HepG2 (cell line): ENCODE data around the gene SSBP4. TPM values are rescaled to one million over a fixed set of nuclear protein-coding genes. Genes with fewer than 3 reads are reported as not detected.

Experiments
- ATF3 ChIP-seq: sonication (generic); formaldehyde crosslinking; IDR thresholded peaks from 2 replicates; pipeline ENCODE4 v1.4.0; 2020; ENCODE audit warnings: missing genetic modification reagents
- ATF7 ChIP-seq, 2 experiments: fragments of 450-650 bp in 1 of 2; sonication (generic) in 1 of 2; formaldehyde crosslinking in 1 of 2; IDR thresholded peaks; 2 replicates each; pipeline versions ENCODE4 v1.4.0 to v1.6.1; 2016 to 2020; ENCODE audit warnings: antibody characterized with exemption in 1 of 2, mild to moderate bottlenecking in 1 of 2, missing genetic modification reagents in 1 of 2
- CHCHD3 ChIP-seq: sonication (generic); formaldehyde crosslinking; IDR thresholded peaks from 2 replicates; pipeline ENCODE4 v1.8.0; 2022; ENCODE audit warnings: mild to moderate bottlenecking, missing genetic modification reagents, moderate library complexity
- DDIT3 ChIP-seq: sonication (generic); formaldehyde crosslinking; IDR thresholded peaks from 2 replicates; pipeline ENCODE4 v1.4.0; 2020; ENCODE audit warnings: mild to moderate bottlenecking, missing genetic modification reagents
- ELF3 ChIP-seq: IDR thresholded peaks from 2 replicates; pipeline ENCODE4 v1.6.1; 2016; ENCODE audit warnings: missing genetic modification reagents, missing compliant biosample characterization
- GPBP1L1 ChIP-seq: sonication (generic); formaldehyde crosslinking; IDR thresholded peaks from 2 replicates; pipeline ENCODE4 v1.5.0; 2020; ENCODE audit warnings: mild to moderate bottlenecking, missing genetic modification reagents
- HIC2 ChIP-seq: sonication (generic); formaldehyde crosslinking; IDR thresholded peaks from 2 replicates; pipeline ENCODE4 v1.9.0; 2022; ENCODE audit warnings: low read depth, missing genetic modification reagents
- HNRNPLL ChIP-seq: fragments of 200-400 bp; formaldehyde crosslinking; IDR thresholded peaks from 2 replicates; pipeline ENCODE4 v1.6.1; 2017; ENCODE audit warnings: mild to moderate bottlenecking, low read depth, low read length; ENCODE audit not compliant: poor library complexity, severe bottlenecking
- HOXA7 ChIP-seq: sonication (generic); formaldehyde crosslinking; IDR thresholded peaks from 2 replicates; pipeline ENCODE4 v1.8.1; 2022; ENCODE audit warnings: mild to moderate bottlenecking, missing genetic modification reagents, moderate library complexity
- IKZF5 ChIP-seq: IDR thresholded peaks from 2 replicates; pipeline ENCODE4 v1.6.1; 2018; ENCODE audit warnings: missing genetic modification reagents, mild to moderate bottlenecking, missing compliant biosample characterization
- IRX3 ChIP-seq: sonication (generic); formaldehyde crosslinking; IDR thresholded peaks from 2 replicates; pipeline ENCODE4 v1.8.1; 2023; ENCODE audit warnings: mild to moderate bottlenecking, low read depth, missing genetic modification reagents, borderline replicate concordance
- KAT2B ChIP-seq: fragments of 150-350 bp; IDR thresholded peaks from 2 replicates; pipeline ENCODE4 v1.6.1; 2014; ENCODE audit warnings: low read depth, low read length, borderline replicate concordance
- KAT7 ChIP-seq: IDR thresholded peaks from 2 replicates; pipeline ENCODE4 v1.6.1; 2018; ENCODE audit warnings: borderline replicate concordance, missing compliant biosample characterization
- RAD51 ChIP-seq: fragments of 450-650 bp; IDR thresholded peaks from 2 replicates; pipeline ENCODE4 v1.6.1; 2016; ENCODE audit warnings: borderline replicate concordance
- SMYD3 ChIP-seq: sonication (generic); formaldehyde crosslinking; IDR thresholded peaks from 2 replicates; pipeline ENCODE4 v1.8.1; 2023; ENCODE audit warnings: mild to moderate bottlenecking, missing genetic modification reagents
- SP4 ChIP-seq: sonication (generic); formaldehyde crosslinking; IDR thresholded peaks from 2 replicates; pipeline ENCODE4 v1.8.1; 2023; ENCODE audit warnings: mild to moderate bottlenecking, missing genetic modification reagents
- SPEN ChIP-seq: sonication (generic); formaldehyde crosslinking; IDR thresholded peaks from 2 replicates; pipeline ENCODE4 v1.5.1; 2020; ENCODE audit warnings: low read depth, mild to moderate bottlenecking, missing genetic modification reagents
- TEAD3 ChIP-seq: optimal IDR thresholded peaks from 2 replicates; pipeline ENCODE3; 2016; ENCODE audit warnings: borderline replicate concordance
- TIGD3 ChIP-seq: sonication (generic); formaldehyde crosslinking; IDR thresholded peaks from 2 replicates; pipeline ENCODE4 v1.5.1; 2020; ENCODE audit warnings: mild to moderate bottlenecking, missing genetic modification reagents, borderline replicate concordance
- XRCC5 ChIP-seq: fragments of 200-400 bp; formaldehyde crosslinking; optimal IDR thresholded peaks from 2 replicates; pipeline ENCODE3; 2017; ENCODE audit warnings: mild to moderate bottlenecking, low read length
- ZNF143 ChIP-seq: sonication (generic); formaldehyde crosslinking; IDR thresholded peaks from 2 replicates; pipeline ENCODE4 v1.4.0; 2020; ENCODE audit warnings: missing genetic modification reagents
- ZNF20 ChIP-seq: sonication (generic); formaldehyde crosslinking; IDR thresholded peaks from 2 replicates; pipeline ENCODE4 v1.4.0; 2020; ENCODE audit warnings: mild to moderate bottlenecking, moderate library complexity, missing genetic modification reagents
- ZNF33B ChIP-seq: sonication (generic); formaldehyde crosslinking; IDR thresholded peaks from 2 replicates; pipeline ENCODE4 v1.5.1; 2020; ENCODE audit warnings: mild to moderate bottlenecking, missing genetic modification reagents
- ZNF737 ChIP-seq: sonication (generic); formaldehyde crosslinking; IDR thresholded peaks from 2 replicates; pipeline ENCODE4 v1.5.0; 2020; ENCODE audit warnings: missing genetic modification reagents, mild to moderate bottlenecking, borderline replicate concordance
- polyA plus RNA-seq, 8 experiments: library from polyadenylated mRNA; depleted of rRNA in 3 of 8; stranded (reverse) in 7 of 8; unstranded in 1 of 8; fragments of >200 nt; fragmentation: Illumina TruSeq in 4 of 8; extraction: Trizol in 4 of 8; gene quantifications; 2 replicates each; pipeline versions ENCODE4 v1.2.1 to v1.2.3, GENCODE V29; 2011 to 2016; ENCODE audit warnings: low read depth in 4 of 8, missing spikeins in 1 of 8, mixed read lengths in 1 of 8; ENCODE audit not compliant: insufficient read depth in 1 of 8
- total RNA-seq, 5 experiments: library from RNA; depleted of rRNA; stranded (reverse); fragments of >200 nt; fragmentation: Illumina TruSeq; extraction: Trizol; gene quantifications; 2 replicates each; pipeline ENCODE4 v1.2.3, GENCODE V29; 2016; ENCODE audit warnings: low read depth in 1 of 5

Gene SSBP4
- total and polyA plus RNA-seq, 2 of the 13 experiments (the other 11 are each of a cell fraction or from before 2014, with no cell fraction given): 20.8 to 39.5 TPM

- TF ChIP-seq TEAD3 (peak; percentile 51), CHCHD3 (no peak), GPBP1L1 (CRISPR knock-in tag) (no peak), SPEN (CRISPR knock-in tag) (peak; percentile 46; the same call in 1 of the 2 replicates), HOXA7 (CRISPR knock-in tag) (no peak), HIC2 (CRISPR knock-in tag) (peak; percentile 90), ZNF33B (no peak), DDIT3 (no peak), XRCC5 (no peak), ZNF737 (CRISPR knock-in tag) (no peak), SMYD3 (CRISPR knock-in tag) (no peak), KAT7 (CRISPR knock-in tag) (no peak), IRX3 (CRISPR knock-in tag) (0 out of 2 replicates have a peak, but pooled peaks have one; percentile 44), SP4 (CRISPR knock-in tag) (no peak), ZNF20 (CRISPR knock-in tag) (no peak), ELF3 (CRISPR knock-in tag) (peak; percentile 44; the same call in 1 of the 2 replicates), KAT2B (no peak), ZNF143 (no peak), ATF3 (CRISPR knock-in tag) (no peak), HNRNPLL (peak; percentile 22), TIGD3 (CRISPR knock-in tag) (no peak), RAD51 (no peak), IKZF5 (0 out of 2 replicates have a peak, but pooled peaks have one; percentile 49), ATF7 (IDR thresholded peaks at IDR 0.05) (no peak), ATF7 (CRISPR knock-in tag; IDR thresholded peaks at IDR 0.05) (no peak)
These were observed 22.5 kb upstream of the SSBP4 start (continued) for GRCh38 chr19:18396471-18397241.
